Heart left ventricle (tissue), 13 donors: Measurements from ENCODE around the gene FCN3.
"Not testable (repeated sequence)": the region's sequence is repeated elsewhere in the genome, so short reads cannot be mapped to it uniquely, and the experiment has no call there.

Experiments
- CTCF ChIP-seq, 12 donors: fragments of 200-600 bp; sonication (generic) in 4 of 12; IDR thresholded peaks; one replicate each; pipeline versions ENCODE4 v1.5.0 to v1.8.0; 2018 to 2022; ENCODE audit warnings: antibody characterized with exemption in 12 of 12, mild to moderate bottlenecking in 5 of 12
- POLR2A ChIP-seq, 2 donors: fragments of 450-650 bp; IDR thresholded peaks; one replicate each; pipeline ENCODE4 v1.6.1; 2017; ENCODE audit warnings: antibody characterized with exemption in 2 of 2, mild to moderate bottlenecking in 2 of 2, moderate library complexity in 2 of 2
- donor health status: ischemic (EF 13 %, LVEDD 7.1; RV severe dilation, severe dysfunction).
- donor health status: DM: no; HTN: yes; CAD: no.
- donor health status: DM: no; HTN: no; CAD: no.
- donor health status: ischemic (EF 25% LVEDD 6.9; RV normal size, moderate dysfunction).
- donor health status: ischemic (EF 25% LVEDD 5.7; RV mildly dilated, moderate dysfunction).
- donor health status: ischemic (EF 35%, LVEDD 5.7; RV mildly dilated, moderate dysfunction).
- donor health status: nonischemic (EF 11% LVEDD 7.7; RV severe dilation, severe dysfunction).
- donor health status: DM: yes; HTN: yes; CAD: no.
- donor health status: PGD.
- donor health status: ischemic (EF 29% LVEDD 5.4; RV normal size, mild dysfunction).
- donor health status: nonischemic (EF 23%, LVEDD 6.1; RV moderate dilation, normal function).

GRCh38 chr1:27405598-27406361 lies 31.2 kb upstream of the FCN3 start:
- TF ChIP-seq CTCF (IDR thresholded peaks at IDR 0.05), result peak in 6 of 12 donors; percentile 23 to 38 (median 26)
- not testable (repeated sequence) for TF ChIP-seq POLR2A (IDR thresholded peaks at IDR 0.05)
